Chondrocyte (in vitro differentiated cells): ENCODE measurements around the gene SLCO1A2. TPM values are rescaled to one million over a fixed set of nuclear protein-coding genes. Genes with fewer than 3 reads are reported as not detected.

Source experiments
- DNase-seq: peaks from one replicate; pipeline ENCODE4 v3.0.0; 2021; ENCODE audit warnings: mixed read lengths, low spot score
- H3K27ac Mint-ChIP-seq: one replicate; pipeline ENCODE4 v1.8.0; 2021; ENCODE audit warnings: mild to moderate bottlenecking, moderate library complexity, mixed read lengths; ENCODE audit not compliant: unreplicated experiment
- H3K27me3 Mint-ChIP-seq: 2 replicates; pipeline ENCODE4 v1.8.0; 2021; ENCODE audit warnings: low read depth, mixed read lengths
- H3K36me3 Mint-ChIP-seq: 2 replicates; pipeline ENCODE4 v1.8.0; 2021; ENCODE audit warnings: low read depth, mixed read lengths
- H3K4me1 Mint-ChIP-seq: 2 replicates; pipeline ENCODE4 v1.8.0; 2021; ENCODE audit warnings: low read depth, mild to moderate bottlenecking, mixed read lengths
- H3K4me3 Mint-ChIP-seq: one replicate; pipeline ENCODE4 v1.8.0; 2021; ENCODE audit warnings: mild to moderate bottlenecking, moderate library complexity, mixed read lengths; ENCODE audit not compliant: unreplicated experiment
- H3K9me3 Mint-ChIP-seq: 2 replicates; pipeline ENCODE4 v1.8.0; 2021; ENCODE audit warnings: low read depth, mixed read lengths
- total RNA-seq: library from RNA; stranded (reverse); gene quantifications from 3 replicates; pipeline ENCODE4 v1.2.1, GENCODE V29; 2021
- TF ChIP-seq, protein P1 (sequence below): fragments of 200-600 bp; sonication (generic); IDR thresholded peaks from 2 replicates; pipeline ENCODE4 v1.5.0; 2021; ENCODE audit warnings: antibody characterized with exemption, mild to moderate bottlenecking, moderate library complexity

SLCO1A2 gene
- total RNA-seq, 1 donor from 2014 or later = 0.20 TPM

DNA sequence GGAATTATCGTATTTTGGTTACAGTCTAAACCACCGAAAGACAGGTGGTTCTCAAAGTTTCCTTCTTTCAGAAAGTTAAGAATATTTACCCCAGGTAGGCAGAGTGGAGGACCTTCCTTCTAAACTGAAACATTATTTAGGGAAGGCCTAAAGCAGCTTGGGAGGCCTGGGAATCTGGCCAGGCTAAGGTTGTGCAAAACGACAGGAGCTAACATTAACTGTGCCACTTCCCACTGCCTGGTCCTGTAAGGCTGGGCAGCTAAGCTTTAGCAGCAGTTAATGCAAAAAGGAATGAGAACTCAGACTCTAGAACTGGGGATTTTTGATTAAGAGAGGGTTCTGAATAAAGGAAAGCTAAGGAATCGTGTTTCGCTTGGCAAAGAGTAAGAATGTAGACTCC is 82.6 kb downstream of the SLCO1A2 start:
- DNase-seq = no peak
- no peak overlapping the region for H3K4me3 Mint-ChIP-seq
- no peaks in the 10 kb centered on the region for H3K9me3 Mint-ChIP-seq
- TF ChIP-seq, protein P1, sequence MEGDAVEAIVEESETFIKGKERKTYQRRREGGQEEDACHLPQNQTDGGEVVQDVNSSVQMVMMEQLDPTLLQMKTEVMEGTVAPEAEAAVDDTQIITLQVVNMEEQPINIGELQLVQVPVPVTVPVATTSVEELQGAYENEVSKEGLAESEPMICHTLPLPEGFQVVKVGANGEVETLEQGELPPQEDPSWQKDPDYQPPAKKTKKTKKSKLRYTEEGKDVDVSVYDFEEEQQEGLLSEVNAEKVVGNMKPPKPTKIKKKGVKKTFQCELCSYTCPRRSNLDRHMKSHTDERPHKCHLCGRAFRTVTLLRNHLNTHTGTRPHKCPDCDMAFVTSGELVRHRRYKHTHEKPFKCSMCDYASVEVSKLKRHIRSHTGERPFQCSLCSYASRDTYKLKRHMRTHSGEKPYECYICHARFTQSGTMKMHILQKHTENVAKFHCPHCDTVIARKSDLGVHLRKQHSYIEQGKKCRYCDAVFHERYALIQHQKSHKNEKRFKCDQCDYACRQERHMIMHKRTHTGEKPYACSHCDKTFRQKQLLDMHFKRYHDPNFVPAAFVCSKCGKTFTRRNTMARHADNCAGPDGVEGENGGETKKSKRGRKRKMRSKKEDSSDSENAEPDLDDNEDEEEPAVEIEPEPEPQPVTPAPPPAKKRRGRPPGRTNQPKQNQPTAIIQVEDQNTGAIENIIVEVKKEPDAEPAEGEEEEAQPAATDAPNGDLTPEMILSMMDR = no peak
- H3K4me1 Mint-ChIP-seq = no peaks in the 10 kb centered on the region
- no peak overlapping the region for H3K27ac Mint-ChIP-seq
- no peaks in the 10 kb centered on the region for H3K27me3 Mint-ChIP-seq
- no peaks in the 10 kb centered on the region for H3K36me3 Mint-ChIP-seq

DNA sequence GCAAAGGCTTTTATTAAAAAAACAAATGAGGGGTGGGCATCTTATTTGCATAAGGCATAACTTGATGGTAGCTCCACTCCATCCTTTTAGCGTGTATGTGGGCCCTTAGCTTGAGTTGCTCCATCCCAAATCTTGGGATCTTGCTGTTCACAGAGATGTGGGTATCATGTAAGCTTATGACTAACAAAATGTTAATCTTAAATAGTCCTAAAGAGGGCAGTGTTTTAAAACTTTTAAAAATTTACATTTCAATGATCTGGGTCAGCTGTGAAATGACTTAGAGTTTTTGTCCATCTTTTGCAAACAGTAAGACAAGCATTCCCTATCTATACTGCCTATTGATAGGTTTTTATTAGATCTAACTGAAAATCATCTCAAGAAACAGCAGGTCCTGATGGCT is 86.0 kb downstream of the SLCO1A2 start:
- Mint-ChIP-seq H3K4me3 (no peak overlapping the region), H3K4me1 (no peaks in the 10 kb centered on the region), H3K27ac (no peak overlapping the region), H3K27me3 (peaks cover 3% of the 10 kb centered on the region), H3K9me3 (peaks cover under 1% of the 10 kb centered on the region), H3K36me3 (peaks cover under 1% of the 10 kb centered on the region)
- TF ChIP-seq, protein P1 = peak; percentile 79
- DNase-seq = no peak

DNA sequence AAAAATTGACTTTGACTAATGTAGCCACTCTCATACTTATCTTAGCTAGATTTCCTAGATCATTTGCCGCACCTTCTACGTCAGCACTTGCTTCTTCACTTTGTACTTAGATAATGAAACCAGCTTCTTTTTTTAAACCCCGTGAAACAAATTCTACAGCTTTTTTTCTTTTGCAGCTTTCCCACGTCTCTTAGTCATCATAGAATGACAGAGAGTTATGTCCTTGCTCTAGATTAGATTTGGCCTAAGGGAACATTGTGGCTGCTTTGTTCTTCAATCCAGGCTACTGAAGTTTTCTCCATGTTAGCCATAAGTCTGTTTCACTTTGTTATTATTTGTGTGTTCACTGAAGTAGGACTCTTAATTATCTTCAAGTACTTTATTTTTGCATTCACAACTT is 94.9 kb downstream of the SLCO1A2 start:
- H3K4me3 Mint-ChIP-seq = no peak overlapping the region
- DNase-seq = no peak
- TF ChIP-seq, protein P1 = no peak
- H3K27ac Mint-ChIP-seq = no peak overlapping the region
- peaks cover 8% of the 10 kb centered on the region for H3K9me3 Mint-ChIP-seq
- H3K36me3 Mint-ChIP-seq = peaks cover 6% of the 10 kb centered on the region
- H3K4me1 Mint-ChIP-seq = no peaks in the 10 kb centered on the region
- peaks cover 5% of the 10 kb centered on the region for H3K27me3 Mint-ChIP-seq

- Mint-ChIP-seq H3K27me3 (no peaks in the 10 kb centered on the region), H3K36me3 (no peaks in the 10 kb centered on the region), H3K4me1 (no peaks in the 10 kb centered on the region), H3K4me3 (no peak overlapping the region), H3K27ac (no peak overlapping the region), H3K9me3 (peaks cover 2% of the 10 kb centered on the region)
- TF ChIP-seq, protein P1 = no peak
- DNase-seq = no peak
Measured at GRCh38 chr12:21234395-21234794, 100.3 kb downstream of the SLCO1A2 start.

DNA sequence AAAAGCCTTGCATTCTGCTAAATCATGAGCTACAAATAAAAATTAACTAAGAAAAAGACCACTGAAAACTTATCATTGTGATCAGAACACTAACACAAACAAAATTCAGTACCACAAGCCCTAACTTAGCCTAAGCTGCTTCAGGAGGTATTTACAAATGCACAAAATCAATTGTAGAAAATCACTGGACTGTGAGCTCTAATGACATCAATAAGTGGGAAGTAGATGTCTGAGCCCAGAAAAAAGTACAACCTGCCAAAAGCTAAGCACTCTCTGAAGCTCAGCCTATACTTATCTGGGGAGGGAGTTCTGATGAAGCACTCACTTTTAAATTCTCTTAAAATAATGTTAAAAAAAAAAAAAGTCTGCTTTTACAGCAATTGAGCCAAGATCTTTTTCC is 110.8 kb downstream of the SLCO1A2 start:
- Mint-ChIP-seq H3K36me3 (no peaks in the 10 kb centered on the region), H3K4me1 (no peaks in the 10 kb centered on the region), H3K9me3 (no peaks in the 10 kb centered on the region), H3K27ac (no peak overlapping the region), H3K4me3 (no peak overlapping the region), H3K27me3 (no peaks in the 10 kb centered on the region)
- TF ChIP-seq, protein P1 = no peak
- DNase-seq = no peak
